Stimulated activated CD8-positive, alpha-beta memory T cell treated with anti-CD3 and anti-CD28 coated beads, Interleukin-4, amount 100 ng/mL, for 4 hours (primary cell): ENCODE data around the gene MATK.

Experiments
- DNase-seq, 2 donors: peaks; one replicate each; pipeline ENCODE4 v3.0.0-alpha.2; 2020; ENCODE audit warnings: low read depth in 2 of 2, low spot score in 1 of 2

The MATK gene

DNA sequence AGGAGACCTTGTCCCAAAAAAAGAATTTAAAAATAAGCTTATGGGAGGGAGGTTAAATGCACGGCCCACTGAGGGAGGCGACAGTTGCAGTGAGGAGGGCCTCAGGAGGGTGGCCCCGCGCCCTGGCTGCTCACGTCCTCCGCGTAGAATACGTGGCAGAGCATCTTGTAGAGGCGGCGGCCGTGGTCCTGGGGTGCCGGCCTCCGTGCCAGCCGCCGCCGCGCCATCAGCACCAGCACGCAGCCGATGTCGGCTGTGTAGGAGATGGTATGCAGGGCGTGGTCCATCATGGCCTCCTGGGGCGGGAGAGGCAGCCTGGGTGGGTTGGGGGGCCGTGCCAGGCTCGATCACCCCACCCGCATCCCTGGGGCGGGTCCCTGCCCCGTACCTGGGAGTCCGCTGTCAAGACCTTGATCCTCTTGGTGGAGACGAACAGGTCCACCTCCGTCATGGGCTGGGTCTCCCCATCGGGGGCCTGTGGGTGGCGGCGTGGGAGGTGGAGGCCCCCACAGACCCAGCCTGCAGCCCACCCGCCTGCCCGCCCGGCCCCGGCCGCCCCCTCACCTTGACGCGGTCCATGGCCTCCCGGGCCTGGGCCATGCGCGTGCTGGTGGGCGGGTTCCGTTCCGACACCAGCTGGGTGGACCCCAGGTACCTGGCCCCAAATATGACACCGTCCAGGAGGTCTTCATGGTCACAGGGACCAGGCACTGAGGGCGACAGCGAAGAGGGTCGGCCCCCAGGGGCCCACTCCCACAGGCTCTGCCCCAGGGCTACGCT, 32.4 kb downstream of the MATK start:
- DNase-seq, result no peak

DNA sequence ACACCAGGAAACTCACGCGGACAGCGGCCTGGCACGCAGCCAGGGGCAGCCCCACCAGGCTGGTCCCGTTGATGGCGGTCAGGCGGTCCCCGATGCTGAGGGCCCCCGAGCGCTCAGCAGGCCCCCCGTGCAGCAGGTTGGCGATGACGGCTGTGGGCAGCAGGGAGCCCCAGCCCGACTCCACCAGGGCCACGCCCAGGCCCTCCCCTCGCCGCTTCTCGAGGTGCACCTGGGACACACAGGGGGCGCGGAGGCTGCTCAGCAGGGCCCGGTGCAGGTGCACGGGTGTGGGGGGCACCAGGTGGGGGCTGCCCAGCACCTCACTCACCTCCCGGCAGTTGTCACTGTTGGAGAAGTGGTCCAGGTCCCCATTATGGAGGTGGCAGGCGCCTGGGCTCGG, 33.7 kb downstream of the MATK start:
- DNase-seq, result no peak

DNA sequence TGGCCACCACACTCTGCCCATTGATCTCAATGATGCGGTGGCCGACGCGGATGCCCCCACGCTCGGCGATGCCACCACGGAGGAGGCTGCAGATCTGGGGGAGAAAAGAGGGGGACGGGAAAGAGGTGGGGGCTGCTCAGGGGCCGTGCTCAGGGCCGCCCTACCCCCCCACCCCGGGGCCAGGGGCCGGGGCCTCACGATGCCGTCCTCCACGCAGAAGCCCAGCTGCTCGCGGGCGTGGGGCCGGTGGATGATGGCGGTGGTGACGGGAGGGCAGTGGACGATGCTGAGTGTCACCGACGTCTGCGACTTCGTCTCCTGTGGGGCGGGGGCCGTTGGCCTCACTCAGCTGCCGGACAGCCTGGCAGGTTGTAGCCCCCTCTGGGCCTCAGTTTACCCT, 34.9 kb downstream of the MATK start:
- no peak for DNase-seq

DNA sequence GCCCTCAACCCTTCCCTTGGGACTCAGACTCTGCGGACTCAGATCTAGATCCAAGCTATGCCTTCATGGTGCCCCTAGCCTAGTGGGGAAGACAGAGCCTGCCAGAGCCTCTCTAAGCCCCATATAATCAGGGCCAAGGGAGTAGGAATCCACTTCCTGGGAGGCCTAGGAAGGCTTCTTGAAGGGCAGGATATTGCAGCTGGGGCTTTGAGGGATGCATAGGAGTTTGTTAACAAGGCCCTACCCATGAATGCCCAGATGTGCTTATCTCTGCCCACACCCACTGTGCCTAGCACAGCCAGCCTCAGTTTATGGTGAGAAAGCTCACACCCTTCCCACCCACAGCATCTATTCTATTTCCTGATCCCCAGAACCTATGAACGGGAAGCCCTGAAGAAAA, 36.0 kb downstream of the MATK start:
- no peak for DNase-seq

DNA sequence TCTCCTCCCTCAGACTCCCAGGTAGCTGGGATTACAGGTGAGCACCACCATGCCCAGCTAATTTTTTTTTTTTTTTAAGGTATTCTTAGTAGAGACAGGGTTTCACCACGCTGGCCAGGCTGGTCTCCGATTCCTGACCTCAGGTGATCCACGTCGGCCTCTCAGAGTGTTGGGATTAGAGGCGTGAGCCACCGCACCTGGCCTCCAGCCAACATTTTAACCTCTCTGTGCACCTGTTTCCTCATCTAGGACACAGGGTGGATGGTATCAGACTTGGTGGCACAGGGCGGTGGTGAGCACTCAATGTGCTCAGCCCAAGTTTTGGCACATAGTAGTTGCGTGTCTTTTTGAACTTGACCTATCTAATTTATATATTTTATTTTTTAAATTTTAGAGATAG, 37.2 kb downstream of the MATK start:
- no peak for DNase-seq

DNA sequence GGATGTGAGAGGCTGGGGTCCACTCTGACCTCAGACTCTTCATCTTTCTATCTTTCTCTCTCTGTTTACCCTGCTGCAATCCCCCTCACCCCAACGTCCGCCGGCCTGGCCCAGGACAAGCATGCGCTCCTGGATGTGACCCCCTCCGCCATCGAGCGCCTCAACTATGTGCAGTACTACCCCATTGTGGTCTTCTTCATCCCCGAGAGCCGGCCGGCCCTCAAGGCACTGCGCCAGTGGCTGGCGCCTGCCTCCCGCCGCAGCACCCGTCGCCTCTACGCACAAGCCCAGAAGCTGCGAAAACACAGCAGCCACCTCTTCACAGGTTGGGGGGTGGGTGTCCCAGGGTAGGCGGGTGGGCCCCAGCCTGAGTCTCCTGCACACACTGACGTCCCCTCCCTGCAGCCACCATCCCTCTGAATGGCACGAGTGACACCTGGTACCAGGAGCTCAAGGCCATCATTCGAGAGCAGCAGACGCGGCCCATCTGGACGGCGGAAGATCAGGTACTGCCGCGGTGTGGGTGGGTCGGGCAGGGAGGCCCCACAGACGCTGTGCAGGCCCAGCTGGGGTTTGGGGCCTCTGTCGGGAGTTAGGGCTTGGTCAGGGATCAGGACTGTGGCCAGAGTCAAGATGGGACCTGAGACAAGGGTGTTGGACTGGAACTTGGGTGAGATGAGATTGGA, 39.7 kb downstream of the MATK start:
- no peak for DNase-seq

DNA sequence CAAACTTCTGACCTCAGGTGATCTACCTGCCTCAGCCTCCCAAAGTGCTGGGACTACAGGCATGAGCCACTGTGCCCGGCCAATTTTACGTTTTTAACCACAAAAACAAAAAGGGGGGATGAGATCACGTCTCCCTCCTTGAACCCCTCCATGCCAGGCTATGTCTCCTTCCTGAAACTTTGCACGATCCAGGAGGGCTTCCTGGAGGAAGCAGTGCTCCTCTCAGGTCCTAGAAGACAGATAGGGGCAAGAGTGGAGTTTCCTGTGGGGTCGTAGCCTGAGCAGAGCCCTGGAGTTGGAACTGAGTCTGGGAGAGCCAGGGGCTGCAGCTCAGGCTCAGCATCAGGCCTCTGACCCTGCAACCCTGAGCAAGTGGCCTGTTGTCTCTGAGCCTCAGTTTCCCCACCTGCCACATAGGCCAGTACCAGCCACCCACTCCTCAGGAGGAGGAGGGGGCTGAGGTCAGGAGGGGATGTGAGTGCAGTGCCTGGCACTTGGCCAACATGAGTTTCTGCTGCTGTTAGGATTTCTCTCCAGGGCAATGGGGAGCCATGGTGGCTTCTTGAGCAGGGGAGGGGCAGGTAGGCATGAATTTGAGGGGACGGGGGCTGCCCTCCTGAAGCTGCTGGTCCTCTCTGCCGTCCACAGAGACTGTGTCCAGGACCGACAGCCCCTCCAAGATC, 40.7 kb downstream of the MATK start:
- no peak for DNase-seq

DNA sequence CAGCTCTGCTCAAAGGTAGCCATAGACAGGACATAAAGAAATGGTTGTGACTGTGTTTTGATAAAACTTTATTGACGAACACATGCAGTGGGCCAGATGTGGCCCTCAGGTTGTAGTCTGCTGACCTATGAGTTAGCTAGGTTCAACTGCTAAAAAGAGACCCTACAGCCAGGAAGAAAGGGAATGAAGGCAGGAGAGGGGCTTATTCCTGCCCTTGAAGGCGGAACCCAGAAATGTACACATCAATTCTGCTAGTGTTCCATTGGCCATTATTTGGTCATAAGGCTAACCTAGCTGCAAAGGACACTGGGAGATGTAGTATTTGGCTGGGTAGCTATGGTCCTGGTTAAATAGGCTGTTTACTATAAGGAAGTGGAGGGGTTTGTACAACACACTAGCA, 42.7 kb downstream of the MATK start:
- DNase-seq, result no peak

DNA sequence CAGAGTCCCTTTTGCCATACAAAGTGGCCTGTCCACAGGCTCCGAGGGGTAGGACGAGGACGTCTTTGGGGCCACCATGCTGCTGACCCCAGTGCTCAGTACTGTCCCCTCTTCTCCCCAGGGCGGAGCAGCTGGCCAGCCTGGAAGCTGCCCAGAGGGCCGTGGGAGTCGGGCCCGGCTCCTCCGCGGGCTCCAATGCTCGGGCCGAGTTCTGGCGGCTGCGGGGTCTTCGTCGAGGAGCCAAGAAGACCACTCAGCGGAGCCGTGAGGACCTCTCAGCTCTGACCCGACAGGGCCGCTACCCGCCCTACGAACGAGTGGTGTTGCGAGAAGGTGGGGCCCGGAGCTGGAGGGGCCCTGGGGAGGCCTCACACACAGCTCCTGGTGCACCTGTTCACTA, 45.8 kb downstream of the MATK start:
- no peak for DNase-seq

DNA sequence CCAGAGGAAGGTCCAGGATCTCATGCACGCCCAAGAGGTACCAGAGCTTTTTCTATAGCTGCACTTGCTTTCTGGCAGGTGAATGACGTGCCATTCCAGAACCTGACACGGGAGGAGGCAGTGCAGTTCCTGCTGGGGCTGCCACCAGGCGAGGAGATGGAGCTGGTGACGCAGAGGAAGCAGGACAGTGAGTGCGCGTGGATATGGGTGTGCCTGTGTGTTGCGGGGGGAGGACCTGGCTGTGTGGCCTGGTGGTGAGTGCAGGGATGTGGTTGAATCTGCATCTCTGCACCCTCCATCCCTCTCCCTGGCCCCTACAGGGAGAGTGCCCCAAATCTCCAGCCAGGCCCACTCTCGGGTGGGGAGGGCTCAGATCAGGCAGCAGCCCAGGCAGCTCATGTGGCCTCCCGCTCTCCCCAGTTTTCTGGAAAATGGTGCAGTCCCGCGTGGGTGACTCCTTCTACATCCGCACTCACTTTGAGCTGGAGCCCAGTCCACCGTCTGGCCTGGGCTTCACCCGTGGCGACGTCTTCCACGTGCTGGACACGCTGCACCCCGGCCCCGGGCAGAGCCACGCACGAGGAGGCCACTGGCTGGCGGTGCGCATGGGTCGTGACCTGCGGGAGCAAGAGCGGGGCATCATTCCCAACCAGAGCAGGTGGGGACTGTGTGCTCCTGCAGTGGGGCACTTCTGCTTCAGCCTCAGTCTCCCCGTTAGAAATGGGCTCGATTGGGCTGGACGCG, 47.5 kb downstream of the MATK start:
- DNase-seq, result no peak

DNA sequence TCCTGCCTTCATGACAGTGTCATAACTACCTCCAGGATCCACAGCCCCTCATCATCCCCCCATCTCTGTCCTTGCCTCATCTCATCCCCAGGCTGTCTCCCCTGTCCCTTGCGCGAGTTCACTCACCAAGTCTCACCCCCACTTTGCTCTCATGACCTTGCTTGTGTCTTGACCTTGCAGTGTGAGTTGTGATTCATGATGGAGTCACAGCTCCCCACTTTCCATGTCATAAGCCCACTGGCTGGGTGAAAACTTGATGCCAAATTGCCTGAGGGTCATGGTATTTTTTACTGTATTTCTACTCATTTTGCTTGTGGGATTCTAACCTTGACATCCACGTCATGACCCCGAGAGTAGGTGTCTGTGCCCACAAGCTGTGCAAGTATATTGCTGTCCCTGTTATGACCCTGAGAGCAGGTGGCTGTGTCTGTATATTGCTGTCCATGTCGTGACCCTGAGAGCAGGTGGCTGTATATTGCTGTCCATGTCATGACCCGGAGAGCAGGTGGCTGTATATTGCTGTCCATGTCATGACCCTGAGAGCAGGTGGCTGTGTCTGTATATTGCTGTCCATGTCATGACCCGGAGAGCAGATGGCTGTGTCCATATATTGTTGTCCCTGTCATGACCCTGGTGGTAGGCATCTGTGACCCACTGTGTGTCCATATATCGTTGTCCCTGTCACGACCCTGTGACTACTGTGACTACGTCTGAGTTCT, 48.5 kb downstream of the MATK start:
- no peak for DNase-seq

DNA sequence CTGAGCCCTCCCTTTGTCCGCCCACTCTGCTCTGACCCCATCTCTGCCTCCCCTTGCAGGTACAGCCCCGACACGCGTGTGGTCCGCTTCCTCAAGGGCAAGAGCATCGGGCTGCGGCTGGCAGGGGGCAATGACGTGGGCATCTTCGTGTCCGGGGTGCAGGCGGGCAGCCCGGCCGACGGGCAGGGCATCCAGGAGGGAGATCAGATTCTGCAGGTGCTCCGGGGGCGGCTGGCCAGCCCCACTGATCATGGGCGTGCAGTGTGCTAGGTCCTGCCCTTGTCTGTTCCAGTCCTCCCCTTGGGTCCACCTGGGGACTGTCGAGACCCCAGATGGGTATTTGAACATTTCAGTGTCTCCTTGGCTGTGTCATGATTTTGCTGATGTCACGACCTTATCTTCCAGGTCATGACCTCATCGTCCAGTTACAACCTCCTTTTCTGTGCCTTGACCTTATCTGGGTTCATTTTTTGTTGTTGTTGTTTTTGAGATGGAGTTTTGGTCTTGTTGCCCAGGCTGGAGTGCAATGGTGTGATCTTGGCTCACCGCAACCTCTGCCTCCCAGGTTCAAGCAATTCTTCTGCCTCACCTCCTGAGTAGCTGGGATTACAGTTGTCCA, 50.0 kb downstream of the MATK start:
- no peak for DNase-seq

DNA sequence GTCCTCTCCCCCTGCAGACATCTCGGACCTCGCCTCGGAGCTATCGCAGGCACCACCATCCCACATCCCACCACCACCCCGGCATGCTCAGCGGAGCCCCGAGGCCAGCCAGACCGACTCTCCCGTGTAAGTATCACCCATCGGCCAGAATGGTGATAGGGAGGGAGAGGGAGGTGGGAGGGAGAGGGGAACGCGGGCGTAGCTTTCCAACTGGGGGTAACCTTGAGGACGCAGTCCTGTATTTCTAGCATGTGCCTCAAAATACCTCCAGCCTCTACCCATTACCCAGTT, 51.9 kb downstream of the MATK start:
- no peak for DNase-seq

DNA sequence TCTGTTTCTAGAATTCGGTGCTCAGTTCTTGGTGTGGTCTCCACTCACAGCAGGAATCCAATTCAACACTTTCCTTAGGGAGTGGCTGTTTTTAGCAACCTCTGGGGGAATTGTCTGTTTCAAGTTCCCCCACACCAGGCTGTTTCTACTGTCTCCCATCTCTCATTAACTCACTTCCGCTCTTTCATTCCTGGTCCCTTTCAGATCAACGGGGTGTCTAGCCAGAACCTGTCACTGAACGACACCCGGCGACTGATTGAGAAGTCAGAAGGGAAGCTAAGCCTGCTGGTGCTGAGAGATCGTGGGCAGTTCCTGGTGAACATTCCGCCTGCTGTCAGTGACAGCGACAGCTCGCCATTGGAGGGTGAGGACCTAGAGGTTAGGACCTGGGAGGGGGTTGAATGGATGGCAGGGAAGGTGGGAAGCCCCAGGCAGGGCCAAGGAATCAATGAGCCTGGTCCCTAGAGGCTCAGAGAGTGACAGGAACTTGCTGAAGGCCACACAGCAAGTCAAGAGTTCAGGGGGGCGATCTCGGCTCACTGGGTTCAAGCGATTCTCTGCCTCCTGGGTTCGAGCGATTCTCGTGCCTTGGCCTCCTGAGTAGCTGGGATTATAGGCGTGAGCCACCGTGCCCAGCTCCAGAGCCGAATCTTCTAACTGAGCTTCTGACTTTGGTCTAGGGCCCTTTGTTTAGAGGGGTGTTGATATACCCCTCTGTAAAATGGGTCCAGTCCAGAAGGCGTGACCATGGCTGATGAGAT, 52.5 kb downstream of the MATK start:
- no peak for DNase-seq

DNA sequence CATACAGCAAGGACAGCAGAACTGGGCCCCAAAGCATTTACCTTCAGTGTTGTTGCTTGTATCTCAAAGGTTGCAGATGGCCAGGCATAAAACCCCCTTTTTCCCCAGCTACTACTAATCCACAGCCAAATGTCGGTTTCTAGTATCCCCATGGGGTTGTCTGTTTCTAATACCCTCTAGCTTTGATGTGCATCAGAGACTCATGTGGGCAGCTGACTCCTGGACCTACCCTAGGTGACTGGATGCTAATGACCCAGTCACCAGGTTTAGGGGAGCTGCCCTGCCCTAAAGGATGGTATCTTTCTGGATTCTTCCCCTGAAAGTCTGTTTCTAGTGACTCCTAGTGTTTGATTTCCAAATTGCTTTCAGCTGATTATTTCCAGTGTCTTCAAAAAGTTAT, 54.1 kb downstream of the MATK start:
- DNase-seq, result no peak

DNA sequence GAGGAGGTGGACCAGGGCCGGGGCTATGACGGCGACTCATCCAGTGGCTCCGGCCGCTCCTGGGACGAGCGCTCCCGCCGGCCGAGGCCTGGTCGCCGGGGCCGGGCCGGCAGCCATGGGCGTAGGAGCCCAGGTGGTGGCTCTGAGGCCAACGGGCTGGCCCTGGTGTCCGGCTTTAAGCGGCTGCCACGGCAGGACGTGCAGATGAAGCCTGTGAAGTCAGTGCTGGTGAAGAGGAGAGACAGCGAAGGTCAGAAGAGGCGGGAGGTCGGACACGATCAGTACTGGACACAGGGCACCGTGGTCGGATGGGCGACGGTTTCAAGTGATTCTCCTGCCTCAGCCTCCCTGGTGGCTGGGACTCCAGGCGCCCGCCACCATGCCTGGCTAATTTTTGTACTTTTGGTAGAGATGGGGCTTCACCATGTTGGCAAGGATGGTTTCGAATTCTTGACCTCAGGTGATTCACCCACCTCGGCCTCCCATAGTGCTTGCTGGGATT, 55.7 kb downstream of the MATK start:
- no peak for DNase-seq
